ENCODE results near the gene RYR3. TPM values are rescaled to one million over a fixed set of nuclear protein-coding genes. Genes with fewer than 3 reads are reported as not detected.

The RYR3 gene
- total RNA-seq, 2 experiments from 2014 or later: not detected

DNA sequence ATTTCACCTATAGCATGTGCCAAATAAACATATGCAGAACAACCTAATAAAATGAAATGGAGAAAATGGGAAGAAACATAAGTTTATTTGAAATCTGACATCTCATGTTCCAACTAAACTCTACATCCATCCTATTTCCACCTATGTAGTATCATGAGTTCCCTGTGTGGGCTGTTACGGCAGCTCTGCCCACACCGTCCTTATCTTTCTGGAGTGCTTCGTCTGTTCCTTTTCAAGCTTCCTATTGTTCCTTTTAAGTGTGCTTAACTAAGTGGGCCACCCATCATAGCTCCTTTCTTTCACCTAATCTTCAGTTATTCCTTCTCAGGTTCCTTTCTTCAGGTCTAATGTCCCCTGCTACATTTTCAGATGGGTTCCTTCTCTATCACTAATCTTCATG lies 17.3 kb downstream of the RYR3 start:
- intact Hi-C loops (cut with micrococcal nuclease): no loop called here
- DNase-seq (no peak), ATAC-seq (no peak)
- ChIA-PET CTCF (no interaction called here), POLR2A (no interaction called here)
- H3K27ac Mint-ChIP-seq: no peak overlapping the region
- no peak overlapping the region for H3K4me3 Mint-ChIP-seq
- H3K4me1 Mint-ChIP-seq (ENCODE audit: low read depth): peaks cover 7% of the 10 kb centered on the region
- no peaks in the 10 kb centered on the region for H3K36me3 Mint-ChIP-seq (ENCODE audit: low read depth)
- H3K9me3 Mint-ChIP-seq: no peaks in the 10 kb centered on the region
- H3K27me3 Mint-ChIP-seq: peaks cover 6% of the 10 kb centered on the region
- TF ChIP-seq, protein P1, sequence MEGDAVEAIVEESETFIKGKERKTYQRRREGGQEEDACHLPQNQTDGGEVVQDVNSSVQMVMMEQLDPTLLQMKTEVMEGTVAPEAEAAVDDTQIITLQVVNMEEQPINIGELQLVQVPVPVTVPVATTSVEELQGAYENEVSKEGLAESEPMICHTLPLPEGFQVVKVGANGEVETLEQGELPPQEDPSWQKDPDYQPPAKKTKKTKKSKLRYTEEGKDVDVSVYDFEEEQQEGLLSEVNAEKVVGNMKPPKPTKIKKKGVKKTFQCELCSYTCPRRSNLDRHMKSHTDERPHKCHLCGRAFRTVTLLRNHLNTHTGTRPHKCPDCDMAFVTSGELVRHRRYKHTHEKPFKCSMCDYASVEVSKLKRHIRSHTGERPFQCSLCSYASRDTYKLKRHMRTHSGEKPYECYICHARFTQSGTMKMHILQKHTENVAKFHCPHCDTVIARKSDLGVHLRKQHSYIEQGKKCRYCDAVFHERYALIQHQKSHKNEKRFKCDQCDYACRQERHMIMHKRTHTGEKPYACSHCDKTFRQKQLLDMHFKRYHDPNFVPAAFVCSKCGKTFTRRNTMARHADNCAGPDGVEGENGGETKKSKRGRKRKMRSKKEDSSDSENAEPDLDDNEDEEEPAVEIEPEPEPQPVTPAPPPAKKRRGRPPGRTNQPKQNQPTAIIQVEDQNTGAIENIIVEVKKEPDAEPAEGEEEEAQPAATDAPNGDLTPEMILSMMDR (IDR thresholded peaks at IDR 0.05): no peak

DNA sequence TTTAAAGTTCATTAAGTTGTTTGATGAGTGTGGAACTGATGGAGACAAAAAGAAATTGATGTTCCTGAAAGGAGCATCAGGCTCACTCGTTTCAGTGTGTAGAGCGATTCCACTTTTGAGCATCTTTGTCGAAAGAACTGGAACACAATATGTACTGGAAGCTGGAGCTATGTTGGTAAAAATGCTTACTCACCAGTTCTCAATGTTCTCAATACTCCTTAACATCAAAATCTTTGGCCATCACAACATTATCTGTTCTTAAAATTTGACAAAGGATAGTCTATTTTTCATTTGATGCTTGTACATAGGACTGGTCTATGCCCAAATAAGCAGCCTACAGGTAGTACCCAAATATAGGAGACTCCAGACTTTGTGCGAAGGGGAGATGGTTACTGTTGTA lies 18.7 kb downstream of the RYR3 start:
- TF ChIP-seq, protein P1 (IDR thresholded peaks at IDR 0.05): no peak
- intact Hi-C loops (cut with micrococcal nuclease): no loop called here
- CTCF ChIA-PET: no interaction called here
- H3K4me1 Mint-ChIP-seq (ENCODE audit: low read depth): no peaks in the 10 kb centered on the region
- DNase-seq (no peak), ATAC-seq (no peak)
- H3K27me3 Mint-ChIP-seq: peaks cover 10% of the 10 kb centered on the region
- no peaks in the 10 kb centered on the region for H3K36me3 Mint-ChIP-seq (ENCODE audit: low read depth)
- no peaks in the 10 kb centered on the region for H3K9me3 Mint-ChIP-seq
- POLR2A ChIA-PET: no interaction called here
- no peak overlapping the region for H3K27ac Mint-ChIP-seq
- H3K4me3 Mint-ChIP-seq: no peak overlapping the region

DNA sequence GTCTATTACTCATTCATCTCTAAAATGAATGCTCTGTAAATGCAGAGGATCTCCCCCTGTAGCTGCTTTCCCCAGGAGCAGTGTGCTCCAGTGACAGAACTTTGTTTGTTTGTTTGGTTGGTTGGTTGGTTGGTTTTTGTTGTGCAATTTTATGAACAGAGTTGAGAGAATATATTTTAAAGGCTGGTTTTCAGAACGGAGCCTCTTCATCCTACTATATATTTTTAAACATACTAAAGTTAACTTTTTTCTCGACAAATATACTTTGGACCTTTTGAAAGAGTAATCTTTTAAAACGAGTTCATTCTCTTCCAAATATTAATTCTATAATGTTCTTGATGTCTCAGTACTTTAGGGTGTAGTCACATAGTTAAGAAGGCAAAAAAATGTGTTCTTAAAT lies 20.2 kb downstream of the RYR3 start:
- H3K9me3 Mint-ChIP-seq: no peaks in the 10 kb centered on the region
- no peaks in the 10 kb centered on the region for H3K36me3 Mint-ChIP-seq (ENCODE audit: low read depth)
- ATAC-seq: no peak
- no peak overlapping the region for H3K4me3 Mint-ChIP-seq
- ChIA-PET CTCF (interaction anchor here (1.1 kb wide), 1 partner anchor 39 kb away, joined by 3 read pairs; no protein-coding TSS in a partner anchor), POLR2A (no interaction called here)
- TF ChIP-seq, protein P1 (IDR thresholded peaks at IDR 0.05): no peak
- H3K4me1 Mint-ChIP-seq (ENCODE audit: low read depth): no peaks in the 10 kb centered on the region
- H3K27me3 Mint-ChIP-seq: peaks cover 10% of the 10 kb centered on the region
- no peak overlapping the region for H3K27ac Mint-ChIP-seq
- no peak for DNase-seq
- intact Hi-C loops (cut with micrococcal nuclease): no loop called here

DNA sequence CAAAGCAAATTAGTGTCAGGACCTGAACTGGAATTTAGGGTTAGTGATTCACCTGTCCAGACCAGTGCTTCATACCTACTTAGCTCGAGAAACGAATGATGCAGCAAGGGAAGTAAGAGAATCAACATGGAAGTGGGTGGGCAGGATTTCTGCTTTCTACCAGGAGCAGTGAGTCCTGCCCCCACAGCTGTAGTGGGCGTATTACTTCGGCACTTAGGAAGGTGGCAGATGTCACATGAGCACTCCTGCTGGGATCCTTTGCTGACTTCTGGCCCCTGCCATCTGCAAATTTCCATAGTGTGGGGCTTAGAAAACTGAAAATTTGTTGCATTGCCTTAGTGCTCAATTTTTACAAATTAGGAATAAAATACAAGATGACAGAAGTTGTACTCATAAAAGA lies 31.2 kb downstream of the RYR3 start:
- Mint-ChIP-seq H3K4me1 (ENCODE audit: low read depth) (no peaks in the 10 kb centered on the region), H3K9me3 (peaks cover 3% of the 10 kb centered on the region), H3K27ac (no peak overlapping the region), H3K36me3 (ENCODE audit: low read depth) (no peaks in the 10 kb centered on the region), H3K27me3 (peaks cover 2% of the 10 kb centered on the region), H3K4me3 (no peak overlapping the region)
- ChIA-PET CTCF (no interaction called here), POLR2A (no interaction called here)
- DNase-seq: no peak
- intact Hi-C loops (cut with micrococcal nuclease): no loop called here
- TF ChIP-seq, protein P1 (IDR thresholded peaks at IDR 0.05): no peak
- no peak for ATAC-seq

DNA sequence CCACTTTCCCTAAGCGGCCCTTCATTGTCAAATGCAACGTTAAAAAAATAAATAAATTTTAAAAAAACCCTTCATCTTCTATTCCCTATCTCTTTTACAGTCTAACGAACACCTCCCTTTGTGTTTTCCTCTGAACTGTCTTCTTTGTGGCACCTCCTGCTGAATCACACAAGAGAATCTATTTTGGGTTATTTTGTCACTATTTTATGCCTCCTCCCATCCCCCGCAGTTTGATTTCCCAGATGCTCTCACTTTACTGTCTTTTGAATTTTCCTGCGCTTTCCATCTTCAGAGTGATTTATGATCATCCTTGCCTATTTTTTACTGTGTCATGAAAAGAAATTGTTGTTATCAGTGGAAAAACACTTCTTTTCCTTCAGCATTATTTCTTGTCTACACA lies 32.5 kb downstream of the RYR3 start:
- Mint-ChIP-seq H3K9me3 (peaks cover 3% of the 10 kb centered on the region), H3K27ac (no peak overlapping the region), H3K4me3 (no peak overlapping the region), H3K36me3 (ENCODE audit: low read depth) (no peaks in the 10 kb centered on the region), H3K27me3 (no peaks in the 10 kb centered on the region), H3K4me1 (ENCODE audit: low read depth) (no peaks in the 10 kb centered on the region)
- intact Hi-C loops (cut with micrococcal nuclease): no loop called here
- TF ChIP-seq, protein P1 (IDR thresholded peaks at IDR 0.05): no peak
- DNase-seq (no peak), ATAC-seq (no peak)
- ChIA-PET CTCF (no interaction called here), POLR2A (no interaction called here)
